Esophagus (tissue), 2 donors: ENCODE data around the gene C12orf54. TPM values are rescaled to one million over a fixed set of nuclear protein-coding genes. Genes with fewer than 3 reads are reported as not detected.

Experiments
- H3K27ac ChIP-seq, 2 donors: one replicate each; pipeline ENCODE4 v1.5.1; 2013; ENCODE audit warnings: low read depth in 2 of 2, mild to moderate bottlenecking in 2 of 2, inconsistent platforms in 1 of 2, low read length in 1 of 2, moderate library complexity in 1 of 2
- H3K27me3 ChIP-seq, 2 donors: one replicate each; pipeline ENCODE4 v1.6.1; 2013; ENCODE audit warnings: low read length in 2 of 2, control low read depth in 1 of 2, mild to moderate bottlenecking in 1 of 2; ENCODE audit not compliant: insufficient read depth in 2 of 2, control insufficient read depth in 1 of 2
- H3K36me3 ChIP-seq, 2 donors: one replicate each; pipeline ENCODE4 v1.6.1; 2013; ENCODE audit warnings: low read length in 1 of 2; ENCODE audit not compliant: control insufficient read depth in 2 of 2, insufficient read depth in 2 of 2
- H3K4me1 ChIP-seq, 2 donors: one replicate each; pipeline ENCODE4 v1.6.1; 2013; ENCODE audit warnings: low read length in 1 of 2; ENCODE audit not compliant: control insufficient read depth in 2 of 2, insufficient read depth in 2 of 2
- H3K4me3 ChIP-seq, 2 donors: one replicate each; pipeline ENCODE4 v1.5.1; 2013; ENCODE audit warnings: low read length in 2 of 2, mild to moderate bottlenecking in 2 of 2, low read depth in 1 of 2, moderate library complexity in 1 of 2
- H3K9me3 ChIP-seq, 2 donors: one replicate each; pipeline ENCODE4 v1.6.1; 2013; ENCODE audit warnings: mild to moderate bottlenecking in 2 of 2, low read depth in 1 of 2, low read length in 1 of 2, moderate library complexity in 1 of 2; ENCODE audit not compliant: control insufficient read depth in 2 of 2, insufficient read depth in 1 of 2
- WGBS, 2 donors: extraction: QIAGEN DNeasy Blood & Tissue Kit; methylation state at CpG; one replicate each; pipeline ENCODE4 v1.1.7; 2013; 5-methylcytosine and 5-hydroxymethylcytosine counted together
- polyA plus RNA-seq, 2 donors: library from polyadenylated mRNA; stranded (reverse); fragments of 200-250 nt; gene quantifications; one replicate each; pipeline ENCODE4 v1.2.3, GENCODE V29; 2013
- donor health status: healthy with polysubstance abuse.
- donor health status: Bipolar disorder and iron deficiency.

The C12orf54 gene
- polyA plus RNA-seq, 2 donors: 4.4 to 5.8 TPM

DNA sequence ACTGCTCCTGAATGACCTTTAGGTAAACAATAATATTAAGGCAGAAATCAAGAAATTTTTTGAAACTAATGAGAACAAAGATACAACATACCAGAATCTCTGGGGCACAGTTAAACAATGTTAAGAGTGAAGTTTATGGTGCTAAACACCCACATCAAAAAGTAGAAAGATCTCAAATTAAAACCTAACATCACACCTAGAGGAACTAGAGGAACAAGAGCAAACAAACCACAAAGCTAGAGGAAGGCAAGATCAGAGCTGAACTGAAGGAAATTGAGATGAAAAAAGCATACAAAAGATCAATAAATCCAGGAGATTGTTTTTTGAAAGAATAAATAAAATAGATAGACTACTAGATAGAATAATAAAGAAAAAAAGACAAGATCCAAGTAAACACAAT lies 50.3 kb downstream of the C12orf54 start:
- Histone ChIP-seq H3K27ac (no peak overlapping the region), H3K9me3 (no peaks in the 10 kb centered on the region), H3K27me3 (no peaks in the 10 kb centered on the region), H3K4me3 (no peak overlapping the region), H3K36me3 (no peaks in the 10 kb centered on the region), H3K4me1 (no peaks in the 10 kb centered on the region)

- no peaks in the 10 kb centered on the region for H3K4me1 ChIP-seq
- H3K27ac ChIP-seq: no peak overlapping the region
- no peaks in the 10 kb centered on the region for H3K36me3 ChIP-seq
- 86 to 88% methylated on average over 1 of the region's 1 CpG for WGBS, 2 donors
- H3K9me3 ChIP-seq: no peaks in the 10 kb centered on the region
- H3K27me3 ChIP-seq: no peaks in the 10 kb centered on the region
- H3K4me3 ChIP-seq: no peak overlapping the region
Observed at GRCh38 chr12:48536602-48537001, 54.3 kb downstream of the C12orf54 start.

GRCh38 chr12:48542300-48542928 lies 60.1 kb downstream of the C12orf54 start:
- Histone ChIP-seq H3K4me1 (no peaks in the 10 kb centered on the region), H3K9me3 (no peaks in the 10 kb centered on the region), H3K4me3 (no peak overlapping the region), H3K27ac (no peak overlapping the region), H3K27me3 (no peaks in the 10 kb centered on the region), H3K36me3 (no peaks in the 10 kb centered on the region)
- WGBS, 2 donors: 52 to 53% methylated on average over 8 of the region's 8 CpGs

DNA sequence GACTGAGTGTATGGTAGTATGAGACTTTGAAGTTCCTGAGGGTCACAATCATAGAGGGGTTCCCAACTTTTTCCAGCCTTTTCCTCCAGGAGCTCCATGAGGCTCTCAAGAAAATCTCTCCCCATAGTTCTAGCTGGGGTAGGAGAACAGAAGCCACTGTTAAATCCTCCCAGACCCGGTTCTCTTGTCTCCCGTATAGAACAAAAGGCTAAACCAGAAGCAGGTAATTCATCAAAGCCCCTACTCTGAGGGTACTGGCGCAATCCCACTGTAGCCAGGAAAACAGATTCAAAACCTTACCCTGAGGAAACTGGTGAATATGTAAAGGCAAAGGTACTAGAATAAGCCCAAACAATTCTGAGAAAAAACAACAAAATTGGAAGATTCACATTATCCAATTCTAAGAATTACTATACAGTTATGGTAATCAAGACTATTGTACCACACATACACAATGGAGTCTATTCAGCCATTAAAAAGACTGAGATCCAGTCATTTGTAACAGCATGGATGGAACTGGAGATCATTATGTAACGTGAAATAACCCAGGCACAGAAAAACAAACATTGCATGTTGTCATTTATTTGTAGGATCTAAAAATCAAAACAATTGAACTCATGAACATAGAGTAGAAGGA lies 63.7 kb downstream of the C12orf54 start:
- no peaks in the 10 kb centered on the region for H3K27me3 ChIP-seq
- H3K27ac ChIP-seq: no peak overlapping the region
- no peaks in the 10 kb centered on the region for H3K4me1 ChIP-seq
- no peak overlapping the region for H3K4me3 ChIP-seq
- WGBS, 2 donors: 52 to 53% methylated on average over 4 of the region's 4 CpGs
- no peaks in the 10 kb centered on the region for H3K36me3 ChIP-seq
- no peaks in the 10 kb centered on the region for H3K9me3 ChIP-seq

Other genes starting within 250 kb of the C12orf54 start
- gene ZNF641, start 131.6 kb upstream of the C12orf54 start, polyA plus RNA-seq: 1 to 10 TPM; 3.0 to 3.4 TPM
- not detected for gene ANP32D, start 9.9 kb upstream of the C12orf54 start, polyA plus RNA-seq
- gene OR8S1, start 43.1 kb downstream of the C12orf54 start, polyA plus RNA-seq: not detected
- gene LALBA, start 87.5 kb downstream of the C12orf54 start, polyA plus RNA-seq: not detected
- 10 to 100 TPM; 19.1 to 21.5 TPM for gene KANSL2, start 199.7 kb downstream of the C12orf54 start, polyA plus RNA-seq
- 1 to 10 TPM; 3.2 to 3.6 TPM for gene CCNT1, start 234.2 kb downstream of the C12orf54 start, polyA plus RNA-seq